Trophoblast cell (in vitro differentiated cells and primary cell): Measurements from ENCODE around the gene SLC50A1.
A peak's percentile ranks its signal among the peaks of the same experiment; 100 is the strongest.

ENCODE experiments used
- DNase-seq, 2 donors: peaks; one replicate each; pipeline ENCODE4 v3.0.0-alpha.2; 2016
- H2AFZ ChIP-seq: 2 replicates; pipeline ENCODE4 v1.6.1; 2013; ENCODE audit warnings: low read length, moderate library complexity, mild to moderate bottlenecking; ENCODE audit not compliant: insufficient read depth, poor library complexity
- H2AK5ac ChIP-seq: 2 replicates; pipeline ENCODE4 v1.6.1; 2013; ENCODE audit warnings: mild to moderate bottlenecking, low read length
- H2BK120ac ChIP-seq: 2 replicates; pipeline ENCODE4 v1.6.1; 2013; ENCODE audit warnings: low read length, mild to moderate bottlenecking, moderate library complexity; ENCODE audit not compliant: insufficient read depth, poor library complexity
- H2BK12ac ChIP-seq: 2 replicates; pipeline ENCODE4 v1.6.1; 2013; ENCODE audit warnings: mild to moderate bottlenecking, low read length, moderate library complexity
- H2BK5ac ChIP-seq: 2 replicates; pipeline ENCODE4 v1.6.1; 2013; ENCODE audit warnings: low read length, low read depth, moderate library complexity, mild to moderate bottlenecking; ENCODE audit not compliant: poor library complexity
- H3K14ac ChIP-seq: 2 replicates; pipeline ENCODE4 v1.6.1; 2013; ENCODE audit warnings: mild to moderate bottlenecking, low read length
- H3K18ac ChIP-seq: 2 replicates; pipeline ENCODE4 v1.6.1; 2013; ENCODE audit warnings: mild to moderate bottlenecking, low read length
- H3K23ac ChIP-seq: 2 replicates; pipeline ENCODE4 v1.6.1; 2013; ENCODE audit warnings: low read length
- H3K27ac ChIP-seq: 2 replicates; pipeline ENCODE4 v1.5.1; 2013; ENCODE audit warnings: low read depth, mild to moderate bottlenecking, inconsistent platforms, low read length, moderate library complexity
- H3K27me3 ChIP-seq: 2 replicates; pipeline ENCODE4 v1.6.1; 2013; ENCODE audit warnings: inconsistent platforms, mild to moderate bottlenecking, low read length, moderate library complexity; ENCODE audit not compliant: insufficient read depth
- H3K36me3 ChIP-seq, 2 experiments: 1 replicate in 1 of 2; 2 replicates in 1 of 2; pipeline ENCODE4 v1.6.1; 2013; ENCODE audit warnings: low read length in 2 of 2, mild to moderate bottlenecking in 2 of 2, moderate library complexity in 1 of 2; ENCODE audit not compliant: insufficient read depth in 2 of 2, control insufficient read depth in 1 of 2
- H3K4ac ChIP-seq: 2 replicates; pipeline ENCODE4 v1.6.1; 2013; ENCODE audit warnings: low read depth, mild to moderate bottlenecking, low read length, moderate library complexity
- H3K4me1 ChIP-seq, 2 experiments: 1 replicate in 1 of 2; 2 replicates in 1 of 2; pipeline ENCODE4 v1.6.1; 2013; ENCODE audit warnings: low read length in 2 of 2, mild to moderate bottlenecking in 2 of 2, moderate library complexity in 1 of 2; ENCODE audit not compliant: insufficient read depth in 2 of 2, control insufficient read depth in 1 of 2
- H3K4me2 ChIP-seq: 2 replicates; pipeline ENCODE4 v1.6.1; 2013; ENCODE audit warnings: inconsistent platforms, mild to moderate bottlenecking, low read length, moderate library complexity
- H3K4me3 ChIP-seq: 2 replicates; pipeline ENCODE4 v1.5.1; 2013; ENCODE audit warnings: mild to moderate bottlenecking, low read depth, low read length, inconsistent platforms
- H3K79me1 ChIP-seq: one replicate; pipeline ENCODE4 v1.6.1; 2013; ENCODE audit warnings: low read length
- H3K79me2 ChIP-seq: 2 replicates; pipeline ENCODE4 v1.6.1; 2013; ENCODE audit warnings: low read length, mild to moderate bottlenecking; ENCODE audit not compliant: control insufficient read depth, insufficient read depth, poor library complexity
- H3K9ac ChIP-seq: 2 replicates; pipeline ENCODE4 v1.6.1; 2013; ENCODE audit warnings: mild to moderate bottlenecking, low read length
- H3K9me3 ChIP-seq: 2 replicates; pipeline ENCODE4 v1.6.1; 2013; ENCODE audit warnings: low read depth, mild to moderate bottlenecking, control low read depth, inconsistent platforms, low read length; ENCODE audit not compliant: insufficient read depth
- H4K12ac ChIP-seq: 2 replicates; pipeline ENCODE4 v1.6.1; 2013; ENCODE audit warnings: low read depth, mild to moderate bottlenecking, low read length, moderate library complexity
- H4K8ac ChIP-seq: 2 replicates; pipeline ENCODE4 v1.6.1; 2013; ENCODE audit warnings: low read depth, mild to moderate bottlenecking, low read length, moderate library complexity
- H4K91ac ChIP-seq: one replicate; pipeline ENCODE4 v1.6.1; 2013; ENCODE audit warnings: low read depth, mild to moderate bottlenecking, low read length, moderate library complexity
- WGBS: extraction: QIAGEN DNeasy Blood & Tissue Kit; methylation state at CpG from one replicate; pipeline ENCODE4 v1.1.7; 2013; ENCODE audit warnings: missing lambda C conversion rate; ENCODE audit not compliant: insufficient read length, insufficient coverage; ENCODE audit errors: extremely low coverage; 5-methylcytosine and 5-hydroxymethylcytosine counted together

The SLC50A1 gene

GRCh38 chr1:155175281-155175926 lies 39.8 kb downstream of the SLC50A1 start:
- DNase-seq, result no peak
- H3K9ac ChIP-seq, result no peak overlapping the region

GRCh38 chr1:155175927-155176371 lies 40.3 kb downstream of the SLC50A1 start:
- H3K27ac ChIP-seq, result no peak overlapping the region
- no peak overlapping the region for H3K14ac ChIP-seq
- H3K79me2 ChIP-seq, result peaks cover 5% of the 10 kb centered on the region
- no CpG with 5 or more reads among the region's 9 CpGs for WGBS
- H3K79me1 ChIP-seq, result peaks cover 5% of the 10 kb centered on the region
- H2AK5ac ChIP-seq, result no peak overlapping the region
- no peak overlapping the region for H2BK5ac ChIP-seq
- no peak overlapping the region for H2AFZ ChIP-seq
- peaks cover 9 to 16% of the 10 kb centered on the region in 2 experiments for H3K4me1 ChIP-seq
- H3K4me2 ChIP-seq, result no peak overlapping the region
- DNase-seq, result no peak
- no peak overlapping the region for H3K4me3 ChIP-seq
- H3K9me3 ChIP-seq, result no peaks in the 10 kb centered on the region
- no peak overlapping the region for H4K12ac ChIP-seq
- no peaks in the 10 kb centered on the region for H3K36me3 ChIP-seq
- H2BK120ac ChIP-seq, result no peak overlapping the region
- H2BK12ac ChIP-seq, result no peak overlapping the region
- no peak overlapping the region for H3K9ac ChIP-seq
- no peak overlapping the region for H3K18ac ChIP-seq
- no peaks in the 10 kb centered on the region for H3K27me3 ChIP-seq
- no peak overlapping the region for H3K23ac ChIP-seq
- H3K4ac ChIP-seq, result no peak overlapping the region
- no peak overlapping the region for H4K8ac ChIP-seq
- no peak overlapping the region for H4K91ac ChIP-seq

More at GRCh38 chr1:155175281-155175926, 39.8 kb downstream of the SLC50A1 start:
- Histone ChIP-seq H2BK5ac (no peak overlapping the region), H2BK12ac (no peak overlapping the region), H2AK5ac (no peak overlapping the region), H4K8ac (no peak overlapping the region), H3K27me3 (no peaks in the 10 kb centered on the region), H3K23ac (no peak overlapping the region), H3K4me2 (no peak overlapping the region), H3K9me3 (no peaks in the 10 kb centered on the region), H2BK120ac (no peak overlapping the region), H3K79me1 (peaks cover 5% of the 10 kb centered on the region), H2AFZ (no peak overlapping the region), H3K4me1 (peaks cover 9 to 16% of the 10 kb centered on the region in 2 experiments), H3K14ac (no peak overlapping the region), H3K79me2 (peaks cover 5% of the 10 kb centered on the region), H4K12ac (no peak overlapping the region), H3K4me3 (no peak overlapping the region), H3K36me3 (peaks cover 1 to 3% of the 10 kb centered on the region in 2 experiments), H4K91ac (no peak overlapping the region), H3K27ac (no peak overlapping the region), H3K18ac (no peak overlapping the region), H3K4ac (no peak overlapping the region)
- WGBS, result no CpG with 5 or more reads among the region's 12 CpGs

- Histone ChIP-seq H3K79me1 (peaks cover 5% of the 10 kb centered on the region), H3K27me3 (no peaks in the 10 kb centered on the region), H3K79me2 (peaks cover 5% of the 10 kb centered on the region), H2BK5ac (no peak overlapping the region), H3K4me3 (no peak overlapping the region), H2AK5ac (no peak overlapping the region), H4K12ac (no peak overlapping the region), H3K14ac (no peak overlapping the region), H3K18ac (no peak overlapping the region), H3K23ac (no peak overlapping the region), H4K91ac (no peak overlapping the region), H4K8ac (no peak overlapping the region), H3K9me3 (no peaks in the 10 kb centered on the region), H3K36me3 (no peaks in the 10 kb centered on the region), H3K4me1 (peaks cover 9 to 16% of the 10 kb centered on the region in 2 experiments), H2AFZ (no peak overlapping the region), H2BK120ac (no peak overlapping the region), H3K4me2 (peak overlapping the region; percentile 1), H2BK12ac (no peak overlapping the region), H3K27ac (no peak overlapping the region), H3K4ac (no peak overlapping the region), H3K9ac (no peak overlapping the region)
- no CpG with 5 or more reads among the region's 8 CpGs for WGBS
- peak; percentile 54 to 90 for DNase-seq
Measured at GRCh38 chr1:155176544-155177071, 41.0 kb downstream of the SLC50A1 start.

- Histone ChIP-seq H3K36me3 (no peaks in the 10 kb centered on the region), H2BK12ac (no peak overlapping the region), H3K4me1 (peaks cover 9 to 14% of the 10 kb centered on the region in 2 experiments), H4K8ac (no peak overlapping the region), H3K23ac (no peak overlapping the region), H3K27me3 (no peaks in the 10 kb centered on the region), H3K4ac (no peak overlapping the region), H2AFZ (no peak overlapping the region), H3K27ac (no peak overlapping the region), H4K12ac (no peak overlapping the region), H2AK5ac (no peak overlapping the region), H3K4me2 (peak overlapping the region; percentile 1), H4K91ac (no peak overlapping the region), H3K4me3 (no peak overlapping the region), H3K9ac (no peak overlapping the region), H2BK120ac (no peak overlapping the region), H3K79me2 (peaks cover 5% of the 10 kb centered on the region), H3K79me1 (peaks cover 5% of the 10 kb centered on the region), H3K18ac (no peak overlapping the region), H3K14ac (no peak overlapping the region), H3K9me3 (no peaks in the 10 kb centered on the region), H2BK5ac (no peak overlapping the region)
- DNase-seq, result peak; percentile 65 to 80
- WGBS, result no CpG with 5 or more reads among the region's 11 CpGs
Measured at GRCh38 chr1:155177192-155177917, 41.7 kb downstream of the SLC50A1 start.
